ENCODE measurements around the gene PSMF1.

PSMF1 gene

GRCh38 chr20:1190847-1191246 lies 72.4 kb downstream of the PSMF1 start:
- no peak for TF ChIP-seq CTCF (IDR thresholded peaks at IDR 0.05)

GRCh38 chr20:1191299-1191698 lies 72.9 kb downstream of the PSMF1 start:
- no peak for TF ChIP-seq CTCF (IDR thresholded peaks at IDR 0.05)

GRCh38 chr20:1195226-1195625 lies 76.8 kb downstream of the PSMF1 start:
- TF ChIP-seq CTCF (IDR thresholded peaks at IDR 0.05), result no peak

GRCh38 chr20:1196634-1197033 lies 78.2 kb downstream of the PSMF1 start:
- TF ChIP-seq CTCF (IDR thresholded peaks at IDR 0.05), result no peak

- no peak for TF ChIP-seq CTCF (IDR thresholded peaks at IDR 0.05)
Observed at GRCh38 chr20:1197801-1198200, 79.4 kb downstream of the PSMF1 start.

GRCh38 chr20:1198751-1199150 lies 80.3 kb downstream of the PSMF1 start:
- TF ChIP-seq CTCF (IDR thresholded peaks at IDR 0.05), result no peak

- no peak for TF ChIP-seq CTCF (IDR thresholded peaks at IDR 0.05)
Observed at GRCh38 chr20:1199212-1199873, 80.9 kb downstream of the PSMF1 start.

GRCh38 chr20:1199964-1200363 lies 81.6 kb downstream of the PSMF1 start:
- no peak for TF ChIP-seq CTCF (IDR thresholded peaks at IDR 0.05)

All from LNCAP (cell line).